Eye (tissue), 1 donor: ENCODE results near the gene MBNL3.
"Not testable (repeated sequence)": the region's sequence is repeated elsewhere in the genome, so short reads cannot be mapped to it uniquely, and the experiment has no call there.

Source experiments
- DNase-seq: peaks from one replicate; pipeline ENCODE4 v3.0.0-alpha.2; 2015

Gene MBNL3

GRCh38 chrX:132474544-132475248, 14.1 kb downstream of the MBNL3 start:
- DNase-seq, result no peak

GRCh38 chrX:132472397-132472796, 16.4 kb downstream of the MBNL3 start:
- DNase-seq, result no peak

GRCh38 chrX:132470831-132471230, 18.0 kb downstream of the MBNL3 start:
- no peak for DNase-seq

DNA sequence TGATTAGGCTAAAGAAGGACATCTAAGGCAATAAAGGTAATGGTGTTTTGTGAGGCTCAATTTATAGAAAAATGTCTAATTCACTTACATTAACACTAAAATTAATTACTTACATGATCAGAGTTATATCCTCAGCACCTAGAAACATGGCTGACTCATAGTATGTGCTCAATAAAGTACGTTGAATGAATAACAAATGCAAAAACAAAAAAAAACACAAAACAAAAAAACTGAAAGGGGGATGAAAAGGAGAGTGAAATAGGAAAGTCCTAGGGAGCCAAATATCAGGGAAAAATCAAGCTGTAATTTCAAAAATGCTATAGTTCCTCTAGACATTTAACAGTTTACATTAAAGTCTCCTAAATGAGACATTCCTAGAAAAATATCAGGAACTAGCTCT, 18.7 kb downstream of the MBNL3 start:
- no peak for DNase-seq

DNA sequence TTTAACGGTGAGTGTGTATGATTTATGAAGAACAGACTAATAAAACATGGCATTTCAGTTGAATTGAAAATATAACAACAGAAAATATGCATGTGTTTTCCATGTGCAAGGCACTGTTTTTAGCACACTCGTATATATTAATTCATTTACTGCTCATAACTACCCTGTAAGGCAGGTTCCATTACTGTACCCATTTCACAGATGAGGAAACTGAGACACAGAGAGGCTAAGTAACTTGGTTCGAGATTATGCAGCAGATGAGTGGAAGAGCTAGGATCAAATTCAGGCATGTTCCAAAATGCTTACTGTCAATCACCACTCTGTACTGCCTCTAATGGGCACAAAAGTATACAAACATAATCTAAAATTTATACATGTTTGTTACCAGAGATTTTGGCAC, 20.4 kb downstream of the MBNL3 start:
- no peak for DNase-seq

DNA sequence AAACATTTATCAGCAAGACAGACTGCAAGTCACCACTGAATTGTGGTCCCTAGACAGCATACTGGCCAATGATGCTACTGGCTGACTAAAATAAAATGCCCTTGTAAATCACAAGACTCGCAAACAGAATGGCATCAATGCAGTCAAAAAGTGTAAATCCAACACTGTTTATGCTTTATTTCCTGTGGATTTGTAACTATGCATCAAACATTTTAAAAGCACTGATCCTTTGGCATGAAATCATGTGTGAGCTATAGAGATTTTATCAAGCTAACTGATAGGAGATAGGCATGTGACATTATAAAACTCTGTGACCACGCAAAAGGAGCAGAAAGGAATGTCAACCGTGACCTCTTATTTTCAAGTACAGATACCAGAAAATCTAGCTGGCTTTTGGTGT, 20.8 kb downstream of the MBNL3 start:
- no peak for DNase-seq

DNA sequence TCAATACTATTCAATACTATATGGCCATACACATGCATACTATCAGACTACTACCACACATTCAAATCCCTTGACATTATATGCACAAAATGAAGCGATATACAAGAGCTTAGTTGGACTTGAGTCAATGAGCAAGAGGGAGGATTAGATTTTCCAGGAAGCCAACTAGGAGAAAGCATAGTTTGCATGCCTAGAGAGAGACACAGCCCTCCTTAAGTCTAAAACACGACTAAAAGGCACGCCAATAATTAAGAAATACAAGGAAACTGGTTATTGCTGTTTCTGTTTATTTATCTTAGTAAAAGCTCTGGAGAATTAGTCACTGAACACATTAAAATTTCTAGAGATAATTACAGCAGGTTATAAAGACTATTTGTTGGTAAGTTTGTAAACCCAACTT, 21.8 kb downstream of the MBNL3 start:
- no peak for DNase-seq

DNA sequence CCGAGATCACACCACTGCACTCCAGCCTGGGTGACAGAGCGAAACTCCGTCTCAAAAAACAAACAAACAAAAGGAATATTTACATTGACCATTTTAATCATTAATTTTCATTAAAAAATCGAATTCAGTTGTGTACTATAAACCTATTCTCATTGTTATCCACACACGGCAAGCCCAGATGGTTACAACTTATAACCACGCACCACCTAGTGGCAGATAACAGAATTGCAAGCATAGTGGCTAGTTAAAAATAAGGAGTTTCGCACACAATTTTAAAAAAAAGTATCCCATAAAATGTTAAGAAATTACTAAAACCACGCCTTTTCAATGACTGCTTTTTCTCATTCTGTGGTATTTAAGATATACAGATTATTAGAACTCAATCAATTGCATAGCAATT, 25.4 kb downstream of the MBNL3 start:
- no peak for DNase-seq

GRCh38 chrX:132461886-132462285, 27.0 kb downstream of the MBNL3 start:
- DNase-seq, result no peak

DNA sequence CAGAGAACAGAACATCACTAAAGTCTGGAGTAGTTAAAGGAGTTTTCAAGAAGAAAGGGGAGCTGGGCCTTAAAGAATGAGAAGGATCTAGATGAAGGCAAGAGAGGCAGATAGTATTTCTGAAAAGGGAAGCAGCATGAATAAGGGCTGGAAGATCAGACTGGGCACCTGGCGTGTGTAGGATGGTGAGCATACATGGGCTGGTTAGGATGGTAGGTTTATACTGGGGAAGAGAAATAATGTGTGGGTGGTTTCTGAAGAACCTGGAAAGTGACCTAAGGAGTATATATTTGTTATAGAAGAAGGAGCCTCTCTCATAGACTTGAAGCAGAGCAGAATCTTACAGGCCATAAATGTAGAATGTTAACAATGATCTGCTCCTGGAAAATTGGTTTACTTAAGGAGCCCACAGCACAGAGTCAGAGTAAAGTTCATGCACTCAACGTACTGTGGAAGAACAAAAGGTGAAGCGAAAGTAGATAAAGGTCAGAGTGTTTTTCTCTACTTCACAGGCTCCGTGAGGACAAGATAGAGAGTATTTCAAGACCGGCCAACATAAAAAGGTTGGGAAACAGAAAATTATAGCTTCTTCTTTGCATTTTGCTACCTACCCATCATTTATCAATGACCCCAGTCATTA, 35.8 kb downstream of the MBNL3 start:
- DNase-seq, result no peak

GRCh38 chrX:132445909-132446308, 42.9 kb downstream of the MBNL3 start:
- DNase-seq, result not testable (repeated sequence)

- no peak for DNase-seq
Observed at GRCh38 chrX:132444936-132445335, 43.9 kb downstream of the MBNL3 start.

- DNase-seq, result no peak
Observed at GRCh38 chrX:132443196-132444135, 45.4 kb downstream of the MBNL3 start.

DNA sequence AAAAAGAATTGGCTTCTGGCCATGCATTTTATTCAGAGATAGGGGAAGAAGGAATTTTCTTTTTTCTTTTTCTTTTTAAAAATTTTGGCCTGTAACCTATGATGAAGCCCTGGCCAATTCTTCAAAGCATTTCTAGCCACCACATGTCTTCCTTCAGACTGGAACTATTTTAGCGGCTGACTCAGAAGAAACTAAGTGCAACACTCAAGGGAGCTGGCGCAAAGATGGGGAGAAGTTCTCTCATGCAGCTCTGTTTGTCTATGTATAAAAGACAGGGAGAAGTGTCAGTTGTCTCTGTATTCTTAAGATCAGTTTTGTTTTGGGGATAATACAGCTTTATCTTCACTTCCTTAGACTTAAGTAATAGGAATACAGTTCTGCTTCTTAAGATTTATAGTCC, 46.1 kb downstream of the MBNL3 start:
- no peak for DNase-seq

DNA sequence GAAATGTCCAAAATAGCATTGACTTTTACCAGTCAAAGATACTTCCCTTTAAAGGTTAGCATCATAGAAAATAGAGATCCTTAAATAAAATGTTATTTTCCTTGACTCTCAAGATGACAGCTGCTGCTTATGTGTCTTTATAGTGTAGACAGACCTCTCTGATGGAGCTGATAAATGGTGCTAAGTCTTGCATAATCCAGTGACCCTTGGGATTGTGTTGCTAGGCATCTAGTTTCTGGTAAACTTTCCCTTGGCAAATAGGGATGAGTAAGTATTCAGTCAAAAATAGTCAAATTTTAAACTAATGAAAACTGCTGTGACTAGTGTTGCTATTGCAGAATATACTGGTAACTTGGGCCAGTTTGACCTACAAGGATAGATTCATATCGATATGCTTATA, 53.6 kb downstream of the MBNL3 start:
- DNase-seq, result no peak

DNA sequence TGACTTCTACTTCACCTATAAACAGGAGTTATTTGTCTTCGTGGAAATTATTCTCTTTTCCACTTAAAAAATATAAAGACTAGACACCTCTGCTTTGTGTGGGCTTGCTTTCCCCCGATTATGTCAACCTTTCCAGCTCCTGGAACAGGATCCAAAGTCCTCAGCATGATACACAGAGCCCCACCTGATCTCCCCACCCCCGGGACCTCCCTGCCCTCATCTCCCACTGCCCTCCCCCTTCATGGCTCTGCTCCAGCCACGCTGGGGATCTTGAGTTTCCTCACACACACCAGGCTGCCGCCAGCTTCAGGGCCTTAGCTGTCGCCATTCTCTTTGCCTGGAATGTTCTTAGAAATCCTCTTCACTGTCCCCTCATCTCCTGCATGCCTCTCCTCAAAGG, 55.3 kb downstream of the MBNL3 start:
- no peak for DNase-seq

GRCh38 chrX:132433001-132433400, 55.8 kb downstream of the MBNL3 start:
- DNase-seq, result no peak

- DNase-seq, result no peak
Observed at GRCh38 chrX:132428896-132429295, 59.9 kb downstream of the MBNL3 start.

DNA sequence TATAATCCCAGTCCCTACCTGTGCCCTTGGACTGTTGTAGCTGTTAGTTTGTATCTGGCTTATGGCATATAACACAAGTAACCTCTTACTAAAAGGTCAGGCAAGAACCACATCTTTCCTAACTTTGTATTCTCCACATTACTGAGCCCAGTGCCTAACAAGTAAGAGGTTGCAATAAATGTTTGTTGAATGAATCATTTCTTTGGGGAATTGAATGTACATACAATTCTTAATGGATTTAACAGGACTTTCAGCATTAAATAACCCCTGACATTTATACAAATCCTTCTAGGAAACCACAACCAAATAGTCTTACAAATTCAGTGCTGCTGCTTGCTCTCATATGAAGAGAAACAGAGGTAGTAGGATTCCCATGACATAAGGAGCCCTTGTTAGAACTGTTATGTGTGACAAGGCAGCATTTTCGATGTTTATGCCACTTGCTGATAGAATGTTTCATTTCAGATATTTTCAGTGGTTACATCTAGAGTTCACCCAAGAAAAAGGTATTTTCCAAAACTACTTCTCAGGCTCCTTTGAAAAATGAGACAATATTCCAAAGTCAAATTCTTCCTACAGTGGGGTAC, 62.0 kb downstream of the MBNL3 start:
- no peak for DNase-seq

DNA sequence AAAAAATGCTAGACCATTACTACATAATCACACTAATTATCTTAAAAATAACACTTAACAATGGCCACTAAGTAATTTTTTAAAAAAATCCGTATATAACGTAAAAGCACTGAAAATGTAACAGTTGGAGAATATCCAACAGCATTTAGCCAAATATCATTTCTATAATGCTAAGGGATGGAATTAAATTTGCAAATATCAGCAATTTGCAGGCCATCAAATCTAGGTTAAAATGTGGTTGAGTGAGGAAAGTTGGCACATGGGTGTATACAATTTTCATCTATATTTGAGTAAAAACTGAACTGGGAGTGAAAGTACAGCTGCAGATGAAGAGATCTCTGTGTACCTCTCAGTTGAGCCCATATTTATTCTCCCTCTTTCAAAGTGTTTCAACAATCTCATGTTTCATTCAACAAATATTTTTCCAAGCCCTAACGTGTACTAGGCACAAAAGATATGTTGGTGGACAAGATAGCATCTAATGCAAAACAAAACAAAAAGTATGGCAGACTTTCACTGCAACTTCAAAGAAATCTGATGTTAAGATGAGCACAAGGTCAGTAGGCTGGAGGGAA, 63.0 kb downstream of the MBNL3 start:
- no peak for DNase-seq

- DNase-seq, result no peak
Observed at GRCh38 chrX:132423323-132423722, 65.5 kb downstream of the MBNL3 start.

DNA sequence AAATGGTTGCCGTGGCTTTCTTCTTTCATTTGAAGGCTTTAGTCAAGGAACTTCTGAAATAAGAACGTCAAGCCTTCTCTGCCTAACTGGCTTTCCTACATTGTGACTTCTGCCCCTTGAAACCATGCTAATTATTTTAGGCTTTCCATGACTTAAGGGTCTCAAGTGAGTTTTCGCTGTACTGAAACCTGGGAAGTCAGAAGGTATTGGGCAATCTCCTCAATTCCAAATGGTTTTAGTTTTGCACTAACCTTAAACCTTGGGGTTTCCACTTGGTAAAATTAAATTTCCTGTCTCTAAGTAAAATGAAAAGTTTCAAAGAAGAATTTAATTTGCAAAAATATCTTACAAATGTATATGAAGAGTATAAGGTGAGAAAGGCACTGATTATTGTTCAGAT, 73.8 kb downstream of the MBNL3 start:
- DNase-seq, result no peak

DNA sequence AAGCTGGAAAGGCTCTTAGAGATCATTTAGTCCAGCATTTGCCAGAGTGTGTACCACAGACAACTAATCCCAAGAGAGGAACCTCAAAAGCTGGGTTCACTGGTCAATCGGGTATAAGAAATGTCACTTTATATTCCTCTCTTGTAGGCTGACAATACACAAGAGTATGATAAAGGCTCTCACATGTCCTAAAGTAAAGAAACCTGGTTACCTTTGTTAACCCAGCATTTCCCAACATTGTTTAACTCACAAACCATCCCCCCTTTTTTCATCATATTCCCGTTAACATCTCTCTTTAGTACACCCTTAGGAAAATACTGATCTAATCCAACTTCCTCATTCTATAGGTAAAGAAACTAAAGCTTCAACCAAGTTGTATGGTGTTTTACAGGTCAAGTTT, 74.4 kb downstream of the MBNL3 start:
- no peak for DNase-seq
